Esophagus squamous epithelium (tissue), 5 donors: ENCODE data around the gene PEX7. TPM values are rescaled to one million over a fixed set of nuclear protein-coding genes. Genes with fewer than 3 reads are reported as not detected.
"Not testable (repeated sequence)": the region's sequence is repeated elsewhere in the genome, so short reads cannot be mapped to it uniquely, and the experiment has no call there.

ENCODE experiments used
- DNase-seq: peaks from one replicate; lab custom pipeline; 2025; lab: John Stamatoyannopoulos, UW
- H3K27ac ChIP-seq, 4 donors: fragments of 200-600 bp; sonication (generic); one replicate each; pipeline ENCODE4 v1.5.1; 2016 to 2019; ENCODE audit warnings: mild to moderate bottlenecking in 1 of 4
- H3K27me3 ChIP-seq, 4 donors: fragments of 200-600 bp; sonication (generic); 1 replicate in 3 of 4; 2 replicates in 1 of 4; pipeline versions ENCODE4 v1.5.1 to v1.6.0; 2017 to 2021; ENCODE audit warnings: antibody characterized with exemption in 1 of 4
- H3K36me3 ChIP-seq, 3 donors: fragments of 200-600 bp; sonication (generic); one replicate each; pipeline ENCODE4 v1.5.1; 2016 to 2019
- H3K4me1 ChIP-seq, 3 donors: fragments of 200-600 bp; sonication (generic); one replicate each; pipeline ENCODE4 v1.5.1; 2017 to 2019
- H3K4me3 ChIP-seq, 4 donors: fragments of 200-600 bp; sonication (generic); 1 replicate in 3 of 4; 2 replicates in 1 of 4; pipeline ENCODE4 v1.5.1; 2016 to 2019; ENCODE audit warnings: mild to moderate bottlenecking in 2 of 4, moderate library complexity in 1 of 4
- H3K9me3 ChIP-seq, 3 donors: fragments of 200-600 bp; sonication (generic); one replicate each; pipeline ENCODE4 v1.5.1; 2016 to 2019
- POLR2A ChIP-seq, 4 donors: fragments of 450-650 bp; IDR thresholded peaks; one replicate each; pipeline ENCODE4 v1.6.1; 2017; ENCODE audit warnings: antibody characterized with exemption in 4 of 4, mild to moderate bottlenecking in 4 of 4, moderate library complexity in 3 of 4
- WGBS, 2 donors: methylation state at CpG; one replicate each; pipeline ENCODE4 v1.1.5; 2018; 5-methylcytosine and 5-hydroxymethylcytosine counted together
- intact Hi-C: fragments of 100-400 bp; cut with DNase I; formaldehyde crosslinking; loops from one replicate; pipeline ENCODE4 v1.15.0; 2022
- total RNA-seq, 4 donors: library from RNA; depleted of rRNA; stranded (reverse); fragments of >200 nt; gene quantifications; one replicate each; pipeline ENCODE4 v1.1.0, GENCODE V29; 2016
- TF ChIP-seq, protein P1 (sequence below), 6 experiments: fragments of 450-650 bp in 4 of 6; fragments of 200-600 bp in 2 of 6; sonication (generic) in 2 of 6; IDR thresholded peaks; one replicate each; pipeline ENCODE4 v1.5.1; 2016 to 2019; ENCODE audit warnings: antibody characterized with exemption in 6 of 6, mild to moderate bottlenecking in 4 of 6, moderate library complexity in 4 of 6
- donor health status: DM: yes; HTN: yes; CAD: no.

Gene PEX7
- total RNA-seq, 4 donors from 2014 or later = 5.4 to 14.2 (median 11.8) TPM

DNA sequence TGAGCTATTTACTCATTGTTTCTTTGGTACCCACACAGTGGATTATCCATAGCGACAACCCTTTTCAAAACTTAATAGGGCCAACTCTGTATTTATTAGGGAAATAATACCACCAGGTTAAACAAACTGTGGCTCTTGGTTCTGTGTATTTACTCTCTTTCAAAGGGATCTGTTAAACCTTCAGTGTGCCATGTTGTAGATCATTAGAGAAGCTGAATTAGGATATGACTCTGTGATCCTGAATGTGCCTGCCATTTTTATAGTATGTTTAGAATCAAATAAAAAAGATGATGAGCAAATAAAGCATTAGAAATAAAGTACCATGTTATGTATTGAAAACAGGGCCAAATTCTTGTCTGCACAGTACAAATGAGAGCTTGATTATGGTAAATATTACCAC, 74.7 kb downstream of the PEX7 start:
- H3K4me3 ChIP-seq = no peak overlapping the region
- no peaks in the 10 kb centered on the region for H3K9me3 ChIP-seq
- H3K36me3 ChIP-seq = peaks cover 0 to 41% (median 0%) of the 10 kb centered on the region in 3 donors
- intact Hi-C loops = no loop called here
- H3K27ac ChIP-seq = no peak overlapping the region
- no peak for DNase-seq
- TF ChIP-seq, protein P1, sequence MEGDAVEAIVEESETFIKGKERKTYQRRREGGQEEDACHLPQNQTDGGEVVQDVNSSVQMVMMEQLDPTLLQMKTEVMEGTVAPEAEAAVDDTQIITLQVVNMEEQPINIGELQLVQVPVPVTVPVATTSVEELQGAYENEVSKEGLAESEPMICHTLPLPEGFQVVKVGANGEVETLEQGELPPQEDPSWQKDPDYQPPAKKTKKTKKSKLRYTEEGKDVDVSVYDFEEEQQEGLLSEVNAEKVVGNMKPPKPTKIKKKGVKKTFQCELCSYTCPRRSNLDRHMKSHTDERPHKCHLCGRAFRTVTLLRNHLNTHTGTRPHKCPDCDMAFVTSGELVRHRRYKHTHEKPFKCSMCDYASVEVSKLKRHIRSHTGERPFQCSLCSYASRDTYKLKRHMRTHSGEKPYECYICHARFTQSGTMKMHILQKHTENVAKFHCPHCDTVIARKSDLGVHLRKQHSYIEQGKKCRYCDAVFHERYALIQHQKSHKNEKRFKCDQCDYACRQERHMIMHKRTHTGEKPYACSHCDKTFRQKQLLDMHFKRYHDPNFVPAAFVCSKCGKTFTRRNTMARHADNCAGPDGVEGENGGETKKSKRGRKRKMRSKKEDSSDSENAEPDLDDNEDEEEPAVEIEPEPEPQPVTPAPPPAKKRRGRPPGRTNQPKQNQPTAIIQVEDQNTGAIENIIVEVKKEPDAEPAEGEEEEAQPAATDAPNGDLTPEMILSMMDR (IDR thresholded peaks at IDR 0.05) = no peak
- TF ChIP-seq POLR2A (IDR thresholded peaks at IDR 0.05) = no peak
- no peaks in the 10 kb centered on the region for H3K4me1 ChIP-seq
- no peaks in the 10 kb centered on the region for H3K27me3 ChIP-seq
- WGBS, 2 donors = 47 to 83% methylated on average over 1 of the region's 1 CpG

DNA sequence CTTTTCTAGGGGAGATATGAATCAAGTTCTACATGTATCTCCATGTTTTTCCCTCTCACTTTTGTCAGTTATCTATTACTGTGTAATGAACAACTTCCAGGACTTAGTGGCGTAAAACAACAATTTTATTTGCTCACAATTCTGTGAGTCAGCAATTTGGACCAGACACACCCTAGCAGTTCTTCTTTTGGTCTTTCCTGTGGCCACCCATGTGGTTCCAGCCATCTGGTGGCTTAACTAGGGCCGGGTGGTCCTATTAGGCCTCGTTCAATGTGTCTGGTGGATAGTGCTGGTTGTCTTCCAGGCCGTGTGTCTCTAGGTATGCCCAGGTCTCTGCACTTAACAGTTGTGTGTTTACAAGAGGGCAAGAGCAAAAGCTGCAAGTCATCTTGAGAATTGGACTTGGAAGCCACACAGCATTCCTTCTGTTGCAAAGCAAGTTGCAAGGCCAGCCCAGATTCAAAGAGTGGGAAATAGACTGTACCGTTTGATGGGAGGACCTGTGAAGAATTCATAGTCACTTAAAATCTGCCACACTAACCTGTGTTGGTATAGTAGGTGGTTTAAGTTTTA, 78.9 kb downstream of the PEX7 start:
- no peak for DNase-seq
- H3K4me3 ChIP-seq = no peak overlapping the region
- 87 to 94% methylated on average over 3 to 5 of the region's 5 CpGs for WGBS, 2 donors
- intact Hi-C loops = no loop called here
- H3K9me3 ChIP-seq = no peaks in the 10 kb centered on the region
- peaks cover 0 to 70% (median 0%) of the 10 kb centered on the region in 3 donors for H3K36me3 ChIP-seq
- no peak overlapping the region for H3K27ac ChIP-seq
- H3K4me1 ChIP-seq = no peaks in the 10 kb centered on the region
- no peak for TF ChIP-seq POLR2A (IDR thresholded peaks at IDR 0.05)
- TF ChIP-seq, protein P1 (IDR thresholded peaks at IDR 0.05) = no peak
- H3K27me3 ChIP-seq = no peaks in the 10 kb centered on the region

DNA sequence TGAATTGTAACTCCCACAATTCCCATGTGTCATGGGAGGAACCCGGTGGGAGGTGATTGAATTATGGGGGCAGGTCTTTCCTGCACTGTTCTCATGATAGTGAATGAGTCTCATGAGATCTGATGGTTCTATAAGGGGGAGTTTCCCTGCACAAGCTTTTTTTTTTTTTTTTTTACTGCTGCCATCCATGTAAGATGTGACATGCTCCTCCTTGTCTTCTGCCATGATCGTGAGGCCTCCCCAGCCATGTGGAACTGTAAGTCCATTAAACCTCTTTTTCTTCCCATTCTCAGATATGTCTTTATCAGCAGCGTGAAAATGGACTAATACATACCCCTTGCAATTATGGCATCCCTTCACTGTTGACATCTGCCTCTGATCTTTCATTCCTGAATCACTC, 82.1 kb downstream of the PEX7 start:
- WGBS, 2 donors = 93 to 97% methylated on average over 3 of the region's 3 CpGs
- H3K4me3 ChIP-seq, H3K27ac ChIP-seq, H3K27me3 ChIP-seq, H3K9me3 ChIP-seq, intact Hi-C loops, H3K4me1 ChIP-seq, DNase-seq: not testable (repeated sequence)
- H3K36me3 ChIP-seq = peaks cover 0 to 54% (median 0%) of the 10 kb centered on the region in 3 donors

DNA sequence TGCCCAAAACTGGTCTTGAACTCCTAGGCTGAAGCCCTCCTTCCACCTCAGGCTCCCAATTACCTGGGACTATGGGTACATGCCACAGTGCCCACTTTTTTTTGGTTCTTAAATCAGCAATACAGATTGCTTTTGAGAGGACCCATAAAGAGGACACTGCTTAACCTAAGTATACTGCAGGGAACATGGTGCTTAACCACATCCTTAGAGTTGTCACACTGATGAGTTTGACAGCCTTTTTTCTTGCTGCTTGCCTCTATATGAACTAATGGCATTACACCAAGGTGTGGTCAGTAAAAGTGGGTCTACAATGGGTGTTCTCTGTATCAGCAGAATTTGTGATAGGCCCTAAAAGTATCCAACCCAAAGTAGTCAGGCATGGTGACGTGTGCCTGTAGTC, 92.6 kb downstream of the PEX7 start:
- peaks cover 0 to 25% (median 2%) of the 10 kb centered on the region in 4 donors for H3K27me3 ChIP-seq
- no peak overlapping the region for H3K27ac ChIP-seq
- H3K9me3 ChIP-seq = no peaks in the 10 kb centered on the region
- H3K36me3 ChIP-seq = peaks cover 0 to 45% (median 0%) of the 10 kb centered on the region in 3 donors
- H3K4me1 ChIP-seq = peaks cover 0 to 1% (median 0%) of the 10 kb centered on the region in 3 donors
- intact Hi-C loops = no loop called here
- 100% methylated on average over 1 of the region's 1 CpG for WGBS, 2 donors
- no peak overlapping the region for H3K4me3 ChIP-seq
- TF ChIP-seq, protein P1 (IDR thresholded peaks at IDR 0.05) = no peak
- TF ChIP-seq POLR2A (IDR thresholded peaks at IDR 0.05) = no peak
- DNase-seq = no peak

DNA sequence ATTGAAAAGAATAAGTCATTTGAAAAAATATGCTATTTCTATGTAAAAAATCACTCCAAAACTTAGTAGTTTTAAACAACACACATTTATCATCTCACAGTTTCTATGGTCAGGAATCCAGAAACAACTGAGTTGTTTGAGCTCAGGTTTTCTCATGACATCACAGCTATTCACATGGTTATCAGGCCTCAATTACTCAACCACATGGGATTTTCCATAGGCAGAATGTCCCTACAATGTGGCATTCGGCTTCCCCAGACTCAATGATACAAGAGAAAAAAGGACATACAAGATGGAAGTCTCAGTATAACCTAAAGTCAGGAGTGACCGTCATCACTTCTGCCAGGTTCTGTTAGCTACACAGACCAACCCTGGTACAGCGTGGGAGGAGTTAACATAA, 96.3 kb downstream of the PEX7 start:
- H3K36me3 ChIP-seq = peaks cover 0 to 23% (median 0%) of the 10 kb centered on the region in 3 donors
- H3K27ac ChIP-seq = no peak overlapping the region
- 83 to 92% methylated on average over 3 of the region's 3 CpGs for WGBS, 2 donors
- intact Hi-C loops = no loop called here
- H3K27me3 ChIP-seq = peaks cover 19 to 63% (median 29%) of the 10 kb centered on the region in 4 donors
- DNase-seq = no peak
- peaks cover 27 to 39% (median 33%) of the 10 kb centered on the region in 3 donors for H3K4me1 ChIP-seq
- no peaks in the 10 kb centered on the region for H3K9me3 ChIP-seq
- H3K4me3 ChIP-seq = no peak overlapping the region
- TF ChIP-seq POLR2A (IDR thresholded peaks at IDR 0.05) = no peak
- TF ChIP-seq, protein P1 (IDR thresholded peaks at IDR 0.05) = no peak
